Heart right ventricle (tissue), 16 donors: ENCODE measurements around the gene HNF1A. TPM values are rescaled to one million over a fixed set of nuclear protein-coding genes. Genes with fewer than 3 reads are reported as not detected.
"Not testable (repeated sequence)": the region's sequence is repeated elsewhere in the genome, so short reads cannot be mapped to it uniquely, and the experiment has no call there.

Experiments
- ATAC-seq, 8 donors: fragments of 200-7000 bp; cut with Tn5 transposase; one replicate each; pipeline ENCODE4 v1.9.1; 2020; ENCODE audit warnings: mild to moderate bottlenecking in 8 of 8, moderate library complexity in 8 of 8, moderate number of reproducible peaks in 1 of 8
- DNase-seq, 2 donors: peaks; one replicate each; pipeline ENCODE4 v3.0.0-alpha.2; 2020
- H3K27ac ChIP-seq, 10 donors: fragments of 200-600 bp; sonication (generic) in 2 of 10; one replicate each; pipeline versions ENCODE4 v1.5.0 to v1.8.0; 2020 to 2022; ENCODE audit warnings: mild to moderate bottlenecking in 3 of 10
- H3K27me3 ChIP-seq, 7 donors: fragments of 200-600 bp; one replicate each; pipeline ENCODE4 v1.8.0; 2021 to 2022; ENCODE audit warnings: mild to moderate bottlenecking in 2 of 7
- H3K36me3 ChIP-seq, 9 donors: fragments of 200-600 bp; sonication (generic) in 1 of 9; one replicate each; pipeline versions ENCODE4 v1.5.0 to v1.8.0; 2020 to 2022; ENCODE audit warnings: mild to moderate bottlenecking in 2 of 9
- H3K4me1 ChIP-seq, 9 donors: fragments of 200-600 bp; sonication (generic) in 1 of 9; one replicate each; pipeline versions ENCODE4 v1.5.0 to v1.8.0; 2020 to 2022; ENCODE audit warnings: mild to moderate bottlenecking in 4 of 9
- H3K4me3 ChIP-seq, 10 donors: fragments of 200-600 bp; sonication (generic) in 2 of 10; one replicate each; pipeline versions ENCODE4 v1.5.0 to v1.8.0; 2020 to 2022; ENCODE audit warnings: mild to moderate bottlenecking in 7 of 10, moderate library complexity in 2 of 10
- H3K9me3 ChIP-seq, 11 donors: fragments of 200-600 bp in 10 of 11; sonication (generic) in 2 of 11; one replicate each; pipeline versions ENCODE4 v1.5.0 to v1.8.0; 2013 to 2022; ENCODE audit warnings: mild to moderate bottlenecking in 2 of 11, control low read depth in 1 of 11, moderate library complexity in 1 of 11
- WGBS, 2 donors: extraction: QIAGEN DNeasy Blood & Tissue Kit; methylation state at CpG; one replicate each; pipeline ENCODE4 v1.1.7; 2013; ENCODE audit warnings: inconsistent platforms in 1 of 2; 5-methylcytosine and 5-hydroxymethylcytosine counted together
- intact Hi-C, 10 donors: fragments of 100-400 bp; cut with DNase I; formaldehyde crosslinking; loops; one replicate each; pipeline versions ENCODE4 v1.11.1 to v1.14.2; 2022
- polyA plus RNA-seq, 2 donors: library from polyadenylated mRNA; stranded (reverse); fragments of 200-250 nt; gene quantifications; one replicate each; pipeline ENCODE4 v1.2.3, GENCODE V29; 2013
- total RNA-seq, 10 donors: library from RNA; stranded (reverse); fragmentation: NEBNext Ultra II Directional in 3 of 10; extraction: Animal tissue kit (Norgen Biotek cat#: 25700) in 3 of 10; gene quantifications; one replicate each; pipeline versions ENCODE4 v1.2.1 to v1.2.4, GENCODE V29; 2021 to 2023
- TF ChIP-seq, protein P1 (sequence below), 9 donors: fragments of 200-600 bp; sonication (generic) in 2 of 9; IDR thresholded peaks; one replicate each; pipeline versions ENCODE4 v1.5.0 to v1.8.0; 2021 to 2022; ENCODE audit warnings: antibody characterized with exemption in 9 of 9, mild to moderate bottlenecking in 5 of 9, moderate library complexity in 1 of 9
- donor health status: Arrhythmogenic right ventricular cardiomyopathy.
- donor health status: ischemic (EF 13 %, LVEDD 7.1; RV severe dilation, severe dysfunction).
- donor health status: healthy with polysubstance abuse.
- donor health status: DM: no; HTN: yes; CAD: no.
- donor health status: DM: no; HTN: no; CAD: no.
- donor health status: ischemic (EF 25% LVEDD 6.9; RV normal size, moderate dysfunction).
- donor health status: ischemic (EF 25% LVEDD 5.7; RV mildly dilated, moderate dysfunction).
- donor health status: healthy.
- donor health status: DM: yes; HTN: yes; CAD: no.
- donor health status: Ischemic cardiomyopathy.
- donor health status: ischemic (EF 35%, LVEDD 5.7; RV mildly dilated, moderate dysfunction).
- donor health status: nonischemic (EF 11% LVEDD 7.7; RV severe dilation, severe dysfunction).
- donor health status: DM: yes; HTN: yes; CAD: no.
- donor health status: PGD.
- donor health status: ischemic (EF 29% LVEDD 5.4; RV normal size, mild dysfunction).
- donor health status: nonischemic (EF 23%, LVEDD 6.1; RV moderate dilation, normal function).

Gene HNF1A
- total and polyA plus RNA-seq, 12 donors = 0.04 TPM; not detected in 11

DNA sequence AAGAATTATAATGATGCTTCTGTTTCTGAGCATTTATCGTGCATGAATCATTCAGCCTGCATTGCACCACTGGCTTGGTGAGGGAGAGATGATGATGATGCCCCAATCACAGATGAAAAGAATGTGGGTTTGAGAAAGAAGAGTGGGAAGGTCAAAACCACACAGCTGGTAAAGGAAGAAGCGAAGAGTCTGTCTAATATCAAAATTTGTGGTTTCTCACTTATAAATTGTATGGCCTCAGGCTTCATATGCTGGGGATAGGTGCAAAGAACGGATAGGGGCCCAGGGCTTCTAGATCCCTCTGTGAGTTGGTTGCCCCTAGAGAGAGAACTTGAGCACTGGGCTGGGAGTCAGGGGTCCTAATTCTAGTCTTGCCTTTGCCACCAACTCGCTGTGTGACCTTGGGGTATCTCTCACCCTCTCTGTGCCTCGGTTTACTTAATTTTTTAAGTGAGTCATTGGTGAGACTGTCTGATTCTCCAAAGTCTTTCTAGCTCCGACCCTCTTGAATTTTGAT, 58.5 kb downstream of the HNF1A start:
- TF ChIP-seq, protein P1, sequence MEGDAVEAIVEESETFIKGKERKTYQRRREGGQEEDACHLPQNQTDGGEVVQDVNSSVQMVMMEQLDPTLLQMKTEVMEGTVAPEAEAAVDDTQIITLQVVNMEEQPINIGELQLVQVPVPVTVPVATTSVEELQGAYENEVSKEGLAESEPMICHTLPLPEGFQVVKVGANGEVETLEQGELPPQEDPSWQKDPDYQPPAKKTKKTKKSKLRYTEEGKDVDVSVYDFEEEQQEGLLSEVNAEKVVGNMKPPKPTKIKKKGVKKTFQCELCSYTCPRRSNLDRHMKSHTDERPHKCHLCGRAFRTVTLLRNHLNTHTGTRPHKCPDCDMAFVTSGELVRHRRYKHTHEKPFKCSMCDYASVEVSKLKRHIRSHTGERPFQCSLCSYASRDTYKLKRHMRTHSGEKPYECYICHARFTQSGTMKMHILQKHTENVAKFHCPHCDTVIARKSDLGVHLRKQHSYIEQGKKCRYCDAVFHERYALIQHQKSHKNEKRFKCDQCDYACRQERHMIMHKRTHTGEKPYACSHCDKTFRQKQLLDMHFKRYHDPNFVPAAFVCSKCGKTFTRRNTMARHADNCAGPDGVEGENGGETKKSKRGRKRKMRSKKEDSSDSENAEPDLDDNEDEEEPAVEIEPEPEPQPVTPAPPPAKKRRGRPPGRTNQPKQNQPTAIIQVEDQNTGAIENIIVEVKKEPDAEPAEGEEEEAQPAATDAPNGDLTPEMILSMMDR (IDR thresholded peaks at IDR 0.05) = no peak
- peak overlapping the region in 1 of 10 donors; percentile 92 for H3K27ac ChIP-seq
- H3K4me1 ChIP-seq = peaks cover 0 to 60% (median 10%) of the 10 kb centered on the region in 9 donors
- H3K4me3 ChIP-seq = peak overlapping the region in 1 of 10 donors; percentile 68
- DNase-seq (no peak), ATAC-seq (no peak)
- intact Hi-C loops = no loop called here
- peaks cover 0 to 11% (median 0%) of the 10 kb centered on the region in 7 donors for H3K27me3 ChIP-seq
- peaks cover 0 to 20% (median 0%) of the 10 kb centered on the region in 9 donors for H3K36me3 ChIP-seq
- 81 to 85% methylated on average over 6 of the region's 6 CpGs for WGBS, 2 donors
- no peaks in the 10 kb centered on the region for H3K9me3 ChIP-seq

DNA sequence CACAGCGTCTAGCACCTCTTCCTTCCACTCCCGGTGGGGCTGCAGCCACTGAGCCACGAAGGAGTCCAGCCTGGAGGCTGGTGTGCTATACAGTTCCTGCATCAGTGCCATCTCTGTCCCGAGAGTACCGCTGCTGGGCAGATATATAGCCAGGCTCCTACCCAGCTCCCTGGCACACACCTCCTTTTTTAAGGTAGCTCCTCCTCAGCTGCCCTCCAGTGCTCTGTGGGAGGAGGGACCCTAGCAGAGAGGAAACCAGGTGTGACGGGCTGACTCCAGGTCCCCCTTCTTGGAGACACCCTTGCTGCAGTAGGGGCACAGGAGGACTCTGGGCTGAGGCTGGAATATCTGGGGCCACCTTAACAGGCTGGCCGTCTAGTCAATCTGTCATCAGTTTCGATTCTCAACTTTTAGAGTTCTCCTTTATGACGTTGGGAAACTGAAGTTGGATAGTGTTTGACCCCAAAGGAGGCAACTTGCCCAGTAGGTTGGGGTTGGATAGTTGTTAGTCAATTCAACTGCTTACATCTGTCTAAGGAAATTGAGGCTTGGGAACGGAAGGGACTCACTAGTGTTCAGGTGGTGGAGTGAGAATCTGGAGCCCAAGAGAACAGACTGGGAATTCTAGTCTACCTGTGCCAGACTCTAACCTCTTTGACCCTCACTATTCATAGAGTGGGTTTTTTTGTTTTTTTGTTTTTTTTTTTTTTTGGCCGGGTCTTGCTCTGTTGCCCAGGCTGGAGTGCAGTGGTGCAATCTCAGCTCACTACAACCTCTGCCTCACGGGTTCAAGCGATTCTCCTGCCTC, 60.7 kb downstream of the HNF1A start, which contains the start of gene OASL:
Gene OASL (minus strand): TSS at position 386 of the 808 bp plus-strand sequence. CDS start 275 bp downstream, at position 111.
- Histone ChIP-seq H3K4me3 (peak within 1 kb of the TSS; percentile 21 to 68 (median 57)), H3K9me3 (no peaks in the 10 kb centered on the region), H3K27me3 (peaks cover 0 to 14% (median 0%) of the 10 kb centered on the region in 7 donors), H3K36me3 (peaks cover 0 to 3% (median 0%) of the 10 kb centered on the region in 9 donors), H3K27ac (peak within 1 kb of the TSS in 7 of 10 donors; percentile 25 to 92 (median 59)), H3K4me1 (peaks cover 0 to 52% (median 10%) of the 10 kb centered on the region in 9 donors)
- 30 to 31% methylated on average over 13 of the region's 13 CpGs for WGBS, 2 donors
- TF ChIP-seq, protein P1 (IDR thresholded peaks at IDR 0.05) = no peak
- ATAC-seq (peak; percentile 50 to 80 (median 72)), DNase-seq (peak in 1 of 2 donors; percentile 25)
- intact Hi-C loops = no loop called here

DNA sequence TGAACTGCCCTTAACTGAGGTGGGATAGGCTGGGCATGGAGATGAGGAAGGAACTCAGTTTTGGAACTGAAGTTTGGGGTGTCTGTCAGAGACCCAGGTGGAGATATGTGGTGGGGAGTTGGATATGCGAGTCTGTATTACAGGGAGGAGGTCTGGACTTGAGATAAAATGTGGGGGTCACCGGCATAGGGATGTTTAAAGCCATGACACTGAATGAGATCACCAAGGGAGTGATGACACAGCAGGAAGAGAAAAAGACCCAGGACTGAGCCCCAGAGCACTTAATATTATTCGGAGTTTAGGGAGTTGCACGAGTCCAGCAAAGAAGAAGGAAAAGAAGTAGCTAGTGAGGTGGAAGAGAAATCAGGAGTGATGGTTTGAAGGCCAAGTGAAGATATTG, 64.7 kb downstream of the HNF1A start:
- intact Hi-C loops = no loop called here

DNA sequence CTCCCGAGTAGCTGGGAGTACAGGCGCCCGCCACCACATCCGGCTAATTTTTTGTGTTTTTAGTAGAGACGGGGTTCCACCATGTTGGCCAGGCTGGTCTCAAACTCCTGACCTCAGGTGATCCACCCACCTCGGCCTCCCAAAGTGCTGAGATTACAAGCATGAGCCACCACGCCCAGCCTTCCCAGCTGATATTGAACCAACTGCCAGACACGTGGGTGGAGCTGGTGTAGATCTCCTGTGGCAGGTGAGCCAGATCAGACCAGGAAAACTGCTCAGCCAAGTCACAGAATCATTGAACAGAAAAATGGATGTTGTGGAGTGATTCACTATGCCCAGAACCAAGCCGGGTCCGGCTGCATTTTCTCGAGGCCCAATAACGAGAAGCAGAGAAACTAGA, 69.1 kb downstream of the HNF1A start:
- DNase-seq, ATAC-seq, intact Hi-C loops, H3K9me3 ChIP-seq, H3K4me3 ChIP-seq, H3K27me3 ChIP-seq, H3K36me3 ChIP-seq, H3K4me1 ChIP-seq, H3K27ac ChIP-seq: not testable (repeated sequence)
- WGBS, 2 donors = 93 to 94% methylated on average over 12 of the region's 12 CpGs

More for the DNA sequence above, 64.7 kb downstream of the HNF1A start:
- Histone ChIP-seq H3K27me3 (peaks cover 0 to 12% (median 0%) of the 10 kb centered on the region in 7 donors), H3K4me1 (peaks cover 0 to 18% (median 3%) of the 10 kb centered on the region in 9 donors), H3K36me3 (no peaks in the 10 kb centered on the region), H3K27ac (no peak overlapping the region), H3K4me3 (no peak overlapping the region), H3K9me3 (no peaks in the 10 kb centered on the region)
- TF ChIP-seq, protein P1 (IDR thresholded peaks at IDR 0.05) = no peak
- 72 to 80% methylated on average over 4 of the region's 4 CpGs for WGBS, 2 donors
- ATAC-seq (no peak), DNase-seq (no peak)
